CD4-positive, alpha-beta T cell treated with Interleukin-17A for 4 hours (primary cell): ENCODE results near the gene PCLO.
"Not testable (repeated sequence)": the region's sequence is repeated elsewhere in the genome, so short reads cannot be mapped to it uniquely, and the experiment has no call there.

Experiments
- DNase-seq: peaks from one replicate; pipeline ENCODE4 v3.0.0-alpha.2; 2020; ENCODE audit warnings: mixed read lengths

PCLO gene

DNA sequence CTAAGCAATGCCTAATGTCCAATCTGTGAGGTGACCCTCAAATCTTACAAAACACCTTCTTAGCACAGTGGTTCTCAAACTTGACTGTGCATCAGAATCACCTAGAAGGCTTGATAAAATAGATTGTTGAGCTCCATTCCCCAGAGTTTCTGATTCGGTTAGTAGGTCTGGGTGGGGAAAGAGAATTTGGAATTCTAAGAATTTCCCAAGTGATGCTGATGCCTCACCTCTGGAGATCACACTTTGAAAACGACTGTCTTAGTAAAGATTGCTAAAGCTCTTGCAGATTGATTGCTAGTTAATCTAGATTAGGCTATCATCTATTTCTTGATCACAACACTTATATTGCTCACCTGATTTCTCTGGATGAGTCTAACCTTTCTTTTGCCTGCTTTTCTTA, 126.6 kb downstream of the PCLO start:
- DNase-seq: no peak

DNA sequence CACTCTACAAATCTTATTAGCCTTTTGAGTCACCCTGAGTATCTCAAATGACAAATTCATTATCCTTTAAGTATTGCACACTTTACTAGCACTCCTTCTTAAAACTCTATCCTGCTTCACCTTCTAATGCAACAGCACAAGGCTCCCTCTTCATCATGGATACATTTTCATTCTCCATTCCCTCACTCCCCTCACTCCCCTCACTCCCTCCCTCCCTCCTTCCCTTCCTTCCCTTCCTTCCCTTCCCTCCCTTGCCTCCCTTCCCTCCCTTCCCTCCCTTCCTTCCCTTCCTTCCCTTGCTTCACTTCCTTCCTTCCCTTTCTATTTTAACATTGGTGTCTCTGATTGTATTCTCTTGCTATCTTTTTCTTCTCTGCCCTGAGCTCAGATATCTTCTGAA, 130.5 kb downstream of the PCLO start:
- DNase-seq: no peak

DNA sequence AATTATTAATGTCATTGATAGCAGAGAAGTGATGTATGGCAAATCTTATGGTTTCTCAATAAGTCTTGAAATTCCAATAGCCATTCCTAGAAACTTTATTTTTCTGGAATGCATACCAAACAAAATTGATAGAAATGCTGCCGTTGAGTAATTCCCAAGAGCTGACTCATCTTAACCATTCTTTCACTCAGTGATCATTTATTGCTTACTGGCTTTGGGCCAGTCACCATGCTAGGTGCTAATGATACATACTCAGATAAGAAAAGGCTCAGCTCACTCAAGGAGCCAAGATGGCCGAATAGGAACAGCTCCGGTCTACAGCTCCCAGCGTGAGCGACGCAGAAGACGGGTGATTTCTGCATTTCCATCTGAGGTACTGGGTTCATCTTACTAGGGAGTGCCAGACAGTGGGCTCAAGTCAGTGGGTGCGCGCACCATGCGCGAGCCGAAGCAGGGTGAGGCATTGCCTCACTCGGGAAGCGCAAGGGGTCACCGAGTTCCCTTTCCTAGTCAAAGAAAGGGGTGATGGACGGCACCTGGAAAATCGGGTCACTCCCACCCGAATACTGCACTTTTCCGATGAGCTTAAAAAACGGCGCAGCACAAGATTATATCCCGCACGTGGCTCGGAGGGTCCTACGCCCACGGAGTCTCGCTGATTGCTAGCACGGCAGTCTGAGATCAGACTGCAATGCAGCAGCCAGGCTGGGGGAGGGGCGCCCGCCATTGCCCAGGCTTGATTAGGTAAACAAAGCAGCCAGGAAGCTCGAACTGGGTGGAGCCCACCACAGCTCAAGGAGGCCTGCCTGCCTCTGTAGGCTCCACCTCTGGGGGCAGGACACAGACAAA, 138.6 kb downstream of the PCLO start:
- DNase-seq: not testable (repeated sequence)

DNA sequence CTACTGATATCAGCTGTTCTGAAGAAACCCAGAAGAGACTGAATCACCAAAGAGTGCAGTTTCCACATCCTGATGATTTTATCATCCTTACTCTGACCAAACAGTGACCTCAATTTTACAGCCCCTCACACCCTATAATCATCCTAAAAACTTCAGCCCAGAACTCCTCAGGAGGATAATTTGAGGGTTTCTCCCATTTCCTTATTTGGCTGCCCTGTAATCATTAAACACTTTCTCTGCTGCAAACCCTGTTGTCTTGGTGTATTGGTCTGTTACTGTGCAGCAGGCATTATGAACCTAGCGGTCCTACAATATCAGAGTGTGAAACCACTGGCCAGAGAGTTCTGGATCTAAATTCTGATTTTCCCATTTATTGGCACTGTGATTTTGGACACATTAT, 141.7 kb downstream of the PCLO start:
- DNase-seq: no peak

DNA sequence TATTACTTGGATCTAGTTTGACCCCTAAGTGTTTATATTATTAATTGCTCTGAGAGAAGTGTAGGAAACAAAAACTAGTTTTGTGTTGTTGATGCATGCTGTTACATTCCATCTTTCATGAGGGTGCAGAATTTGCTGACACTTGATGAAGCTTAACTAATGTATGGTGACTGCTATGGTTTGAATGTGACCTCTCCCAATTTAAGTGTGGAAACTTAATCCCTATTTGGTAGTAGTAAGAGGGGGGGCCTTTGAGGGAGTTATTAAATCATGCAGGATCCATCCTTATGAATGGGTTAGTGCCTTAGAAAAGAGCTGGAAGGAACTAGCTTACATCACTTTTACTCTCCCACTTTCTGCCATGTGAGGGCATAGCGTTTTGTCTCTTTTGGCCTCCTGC, 142.5 kb downstream of the PCLO start:
- no peak for DNase-seq

DNA sequence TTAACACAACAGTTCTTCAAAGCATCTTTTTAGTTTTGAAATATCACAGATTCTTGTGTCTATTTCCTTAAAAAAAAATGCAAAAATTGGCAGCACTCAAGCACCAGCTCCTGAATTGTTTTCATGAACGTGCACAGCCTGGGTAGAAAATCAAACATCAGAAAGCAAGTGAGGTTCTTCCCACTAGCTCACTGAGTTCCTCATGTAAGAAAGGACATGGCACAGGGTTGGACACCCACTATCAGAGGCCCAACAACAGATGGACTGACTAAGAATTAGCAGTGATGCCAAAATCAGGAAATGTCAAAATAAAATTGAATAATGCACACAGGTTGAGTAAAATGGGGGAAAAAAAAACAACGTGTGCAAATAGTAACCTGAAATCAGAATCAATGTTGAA, 146.8 kb downstream of the PCLO start:
- no peak for DNase-seq

DNA sequence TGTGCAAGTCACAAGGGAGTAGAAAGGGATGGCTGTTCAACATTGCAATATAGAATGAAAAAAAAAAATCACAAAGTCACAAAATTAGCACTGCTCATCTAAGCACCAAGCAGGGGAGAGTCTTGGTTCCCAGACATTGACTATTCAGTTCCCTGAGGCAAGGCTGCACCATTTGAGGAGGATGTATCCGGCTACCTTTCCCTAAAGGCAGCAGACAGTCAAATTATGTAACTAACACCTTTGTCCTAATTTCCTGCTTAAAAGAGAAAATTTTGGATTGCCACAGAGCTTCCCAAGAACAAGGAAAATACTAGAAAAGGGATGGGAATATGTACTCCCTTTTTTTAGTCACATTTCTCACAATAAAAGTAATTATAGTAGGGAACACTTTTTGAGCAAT, 148.1 kb downstream of the PCLO start:
- no peak for DNase-seq

DNA sequence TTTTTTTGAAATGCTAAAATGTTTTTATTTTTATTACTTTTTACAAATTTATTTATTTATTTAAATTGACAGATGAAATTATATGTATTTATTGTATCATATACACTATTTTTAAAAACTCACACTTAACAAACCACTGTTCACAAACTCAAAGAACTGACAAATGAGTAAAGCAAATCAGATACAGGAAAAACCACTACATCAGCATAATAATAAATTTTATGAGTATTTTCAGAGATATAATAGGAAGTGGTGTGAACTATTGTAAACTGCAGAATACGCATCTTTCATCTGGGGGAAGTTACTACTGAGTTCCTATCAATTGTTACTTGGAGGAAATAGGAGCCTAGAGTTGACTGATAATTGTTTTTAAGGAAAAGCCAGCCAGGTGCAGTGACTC, 150.7 kb downstream of the PCLO start:
- DNase-seq: no peak

DNA sequence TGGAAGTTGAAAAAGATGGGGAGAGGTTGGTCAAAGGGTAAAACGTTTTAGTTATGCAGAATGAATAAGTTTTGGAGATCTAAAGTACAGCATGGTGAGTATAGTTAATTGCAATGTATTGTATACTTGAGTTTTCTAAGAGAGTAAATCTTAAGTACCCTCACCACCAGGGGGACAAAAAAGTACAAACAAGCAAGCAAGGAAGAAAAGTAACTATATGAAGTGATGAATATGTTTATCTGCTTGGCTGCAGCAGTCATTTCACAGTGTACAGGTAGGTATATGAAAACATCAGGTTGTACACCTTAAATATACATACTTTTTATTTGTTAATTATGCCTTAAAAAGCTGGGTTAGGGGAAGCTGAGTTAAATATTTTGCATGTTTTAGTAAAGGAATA, 157.3 kb downstream of the PCLO start:
- no peak for DNase-seq

DNA sequence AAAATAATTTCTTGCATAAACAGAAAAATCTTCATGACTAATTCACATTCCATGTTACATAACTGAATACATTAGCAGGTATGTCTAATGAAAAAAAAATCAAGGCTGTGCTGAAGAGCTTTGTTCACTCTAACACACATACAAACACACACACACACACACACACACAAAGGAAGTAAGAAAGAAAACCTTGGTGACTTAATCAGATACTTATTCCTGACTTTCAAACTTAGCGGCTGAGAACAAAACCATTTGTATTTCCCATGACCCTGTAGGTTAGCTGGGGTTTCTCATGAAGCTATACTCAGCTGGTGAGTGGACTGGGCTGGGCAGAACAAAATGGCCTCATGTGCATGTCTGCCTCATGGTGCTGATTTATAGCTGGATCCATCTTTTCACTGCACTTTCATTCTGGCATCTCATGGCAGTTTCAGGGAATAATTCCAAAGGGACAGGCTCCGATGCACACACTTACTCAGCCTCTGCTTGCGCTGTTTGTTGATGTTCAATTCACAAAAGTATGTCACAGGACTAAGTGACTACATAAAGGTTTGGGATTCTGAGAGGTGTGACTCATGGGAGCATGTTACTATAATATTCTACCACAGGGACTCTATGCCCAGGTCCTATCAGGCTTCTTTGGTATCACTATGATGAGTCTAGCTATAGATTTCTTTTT, 161.2 kb downstream of the PCLO start:
- DNase-seq: no peak

DNA sequence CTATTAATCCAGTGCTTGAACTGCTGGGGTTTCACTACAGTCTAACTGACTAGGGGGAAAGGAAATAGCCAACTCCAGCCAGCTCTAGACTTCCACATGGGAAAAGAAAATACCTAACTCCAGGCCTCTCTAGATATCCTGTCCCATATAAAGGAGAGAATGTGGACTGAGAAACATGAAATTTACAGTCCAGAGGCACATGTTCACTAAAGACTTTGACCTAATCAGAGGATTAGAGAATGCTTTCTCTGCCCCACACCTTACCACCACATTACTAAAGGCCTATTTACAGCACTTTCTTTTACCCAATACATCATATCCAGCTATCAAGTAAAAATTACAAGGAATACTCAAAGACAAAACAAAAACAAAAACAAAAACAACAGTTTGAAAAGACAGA, 164.2 kb downstream of the PCLO start:
- no peak for DNase-seq

DNA sequence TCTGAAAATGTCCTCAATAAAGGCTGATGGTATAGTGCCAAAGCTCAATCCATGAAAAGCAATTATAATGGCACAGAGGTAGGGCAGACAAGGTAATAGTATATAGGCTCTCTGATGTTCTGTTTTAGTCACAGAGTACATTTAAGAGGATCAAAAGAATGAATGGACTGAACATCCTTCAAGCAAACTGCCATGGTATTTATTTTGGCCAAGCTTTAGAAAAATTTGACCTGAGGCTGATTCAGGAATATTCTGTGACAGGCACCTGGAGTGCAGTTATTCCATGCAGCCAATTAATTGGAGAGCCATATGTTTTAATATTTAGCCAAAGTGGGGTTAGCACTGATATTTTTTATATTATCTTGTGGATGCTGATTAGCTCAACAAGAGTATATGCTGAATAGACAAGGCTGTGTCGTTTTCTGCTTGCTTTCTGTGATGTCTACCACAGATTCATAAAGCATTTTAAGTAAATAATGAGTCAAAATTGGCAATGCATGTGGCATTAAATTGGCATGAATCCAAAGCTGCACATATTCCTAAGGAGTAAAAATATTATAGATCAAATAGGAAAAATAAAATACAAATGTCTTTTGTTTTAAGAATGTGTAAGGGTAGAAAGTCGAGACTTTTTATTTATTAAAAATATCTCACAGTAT, 177.4 kb downstream of the PCLO start:
- DNase-seq: no peak

DNA sequence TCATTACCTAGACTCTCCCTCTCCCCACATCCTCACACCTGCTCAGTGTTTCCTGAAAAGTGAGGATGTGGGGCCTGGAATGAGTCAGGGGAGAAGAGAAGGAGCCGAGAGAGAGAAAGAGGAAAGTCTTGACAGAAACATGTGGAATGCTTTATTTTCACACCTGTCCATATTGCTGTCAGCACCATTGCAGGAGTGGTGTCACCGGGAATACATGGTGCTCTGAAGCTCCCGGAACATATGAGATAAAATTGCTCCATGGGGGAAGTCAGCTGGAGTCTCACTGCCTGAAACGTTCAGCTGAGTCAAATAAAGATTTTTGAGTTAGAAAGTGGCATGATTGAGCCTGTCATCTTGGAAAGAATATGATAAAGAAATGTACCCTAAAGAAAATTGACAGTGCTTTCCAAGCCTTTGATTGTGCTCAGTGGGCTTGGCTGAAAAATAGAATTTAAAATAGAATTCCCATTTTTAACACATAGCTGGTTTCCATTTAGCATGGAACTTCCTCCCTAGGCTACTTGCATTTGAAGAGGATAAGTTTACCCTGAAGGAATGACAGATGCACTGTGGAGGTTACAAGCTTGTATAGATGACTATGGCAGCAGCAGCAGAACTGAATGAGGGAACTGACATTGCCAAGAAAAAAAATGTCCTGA, 182.4 kb downstream of the PCLO start:
- no peak for DNase-seq

DNA sequence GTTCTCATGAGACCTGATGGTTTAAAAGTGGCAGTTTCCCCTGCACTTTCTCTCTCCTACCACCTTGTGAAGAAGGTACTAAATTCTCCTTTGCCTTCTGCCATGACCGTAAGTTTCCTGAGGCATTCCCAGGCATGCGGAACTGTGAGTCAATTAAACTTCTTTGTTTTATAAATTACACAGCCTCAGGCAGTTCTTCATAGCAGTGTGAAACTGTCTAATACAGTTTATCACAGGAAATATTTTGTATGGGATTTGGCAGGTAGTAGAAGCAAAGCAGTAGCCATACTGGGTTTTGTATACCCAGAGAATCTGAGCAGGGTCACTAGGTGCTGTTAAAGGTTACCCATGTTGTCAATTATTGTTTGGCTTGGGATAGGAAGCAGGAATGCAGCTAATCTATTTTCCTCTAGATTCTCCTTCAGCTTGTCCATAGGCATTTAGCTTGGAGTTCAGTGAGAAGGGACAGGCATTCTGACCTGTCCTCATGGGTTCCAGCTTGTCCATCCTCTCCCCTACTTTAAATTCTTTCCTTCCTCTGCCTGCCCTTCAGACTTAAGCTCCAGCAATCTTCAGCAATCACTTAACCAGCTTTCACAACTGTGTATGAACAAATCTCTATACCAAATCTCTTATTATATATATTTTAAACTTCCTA, 186.7 kb downstream of the PCLO start:
- DNase-seq: no peak

DNA sequence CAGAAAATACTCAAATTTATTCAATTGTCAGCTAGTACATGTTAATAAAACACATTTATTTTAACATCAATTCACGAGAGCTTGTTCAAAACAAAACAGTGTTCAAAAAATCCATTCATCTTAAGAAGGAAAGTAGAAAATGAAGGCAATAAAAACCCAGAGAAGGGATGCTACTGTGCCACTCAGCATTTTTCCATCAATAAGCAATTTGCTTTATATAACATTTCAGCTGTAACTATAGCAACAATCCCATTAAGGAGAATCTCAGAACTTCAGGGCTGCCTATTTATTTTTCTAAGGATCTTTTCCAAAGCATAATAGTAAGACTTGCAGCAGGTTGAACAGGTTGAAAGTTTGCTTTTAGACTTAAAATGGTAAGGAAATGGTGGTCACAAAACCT, 190.5 kb downstream of the PCLO start:
- no peak for DNase-seq

DNA sequence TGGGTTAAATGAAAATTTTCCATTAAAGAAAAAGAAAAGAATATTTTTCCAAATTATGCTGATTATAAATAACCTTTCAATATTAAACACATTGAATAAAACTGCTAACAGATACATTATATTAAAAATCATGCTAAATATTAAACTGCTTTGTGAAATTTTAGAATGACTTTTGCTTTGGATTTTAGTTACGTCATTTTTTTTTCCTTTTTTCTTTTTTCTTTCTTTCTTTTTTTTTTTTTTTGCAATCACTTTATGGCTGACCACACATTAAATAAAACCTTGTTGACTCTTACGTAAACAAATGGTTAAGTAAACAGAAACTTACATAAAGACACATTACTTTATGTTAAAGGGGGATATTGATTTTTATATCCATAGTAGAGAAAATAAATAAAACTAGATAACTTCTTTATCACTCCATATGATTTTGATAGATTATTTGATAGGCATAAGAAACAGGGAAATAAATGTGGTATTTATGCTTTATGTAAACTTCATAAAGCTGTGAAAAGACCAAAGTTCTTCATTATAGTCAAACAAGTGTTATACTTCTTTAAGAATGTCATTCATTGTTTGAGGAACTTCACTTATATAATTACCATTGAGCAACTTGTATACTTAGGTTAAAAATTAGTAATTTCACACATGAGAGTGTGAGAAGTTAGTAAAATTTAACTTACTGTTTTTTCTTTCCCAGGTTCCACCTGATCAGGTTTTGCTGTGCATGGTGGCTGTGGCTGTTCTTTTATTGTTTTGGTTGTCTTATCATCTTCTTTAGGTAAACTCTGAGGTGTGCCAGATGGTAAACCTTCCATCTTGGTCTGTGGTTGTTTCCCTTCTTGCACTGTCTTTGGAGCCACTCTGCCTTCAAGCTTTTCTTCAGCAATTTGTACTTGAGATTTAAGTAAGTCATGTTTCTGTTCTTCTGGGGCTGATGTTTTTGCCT, 197.3 kb downstream of the PCLO start:
- DNase-seq: no peak

DNA sequence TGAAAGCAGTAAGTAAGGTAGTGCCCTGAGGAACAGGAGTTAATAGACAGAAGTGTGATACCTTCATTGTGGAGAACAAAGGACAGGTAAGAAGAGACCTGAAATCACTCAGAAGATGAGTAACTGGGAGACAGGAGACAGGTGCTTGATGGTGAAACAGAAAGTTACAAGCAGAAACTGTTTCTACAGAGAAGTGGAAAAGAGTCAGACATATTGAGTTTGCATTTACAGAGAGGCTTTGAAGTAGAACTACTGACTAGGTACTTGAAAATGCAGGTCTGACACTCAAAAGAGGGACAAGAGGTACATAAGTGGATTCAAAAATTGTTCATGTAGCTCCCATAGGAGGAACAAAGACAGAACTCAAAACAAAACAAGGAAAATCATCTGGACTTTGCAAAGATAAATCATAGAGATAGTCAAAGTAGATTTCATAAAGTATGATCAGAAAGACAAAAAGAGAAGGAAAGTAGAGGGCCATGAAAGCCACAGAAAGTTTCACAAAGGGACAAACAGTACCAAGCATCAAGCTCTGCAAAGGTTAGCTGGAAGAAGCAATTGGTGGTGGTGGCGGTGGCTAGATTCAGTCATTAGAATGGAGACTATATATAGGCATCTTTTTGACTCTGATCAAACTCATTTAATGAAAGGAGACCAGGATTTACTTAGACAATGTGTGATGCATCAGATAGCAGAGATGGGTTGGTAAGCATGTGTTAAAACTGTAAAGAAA, 198.4 kb downstream of the PCLO start:
- DNase-seq: no peak

DNA sequence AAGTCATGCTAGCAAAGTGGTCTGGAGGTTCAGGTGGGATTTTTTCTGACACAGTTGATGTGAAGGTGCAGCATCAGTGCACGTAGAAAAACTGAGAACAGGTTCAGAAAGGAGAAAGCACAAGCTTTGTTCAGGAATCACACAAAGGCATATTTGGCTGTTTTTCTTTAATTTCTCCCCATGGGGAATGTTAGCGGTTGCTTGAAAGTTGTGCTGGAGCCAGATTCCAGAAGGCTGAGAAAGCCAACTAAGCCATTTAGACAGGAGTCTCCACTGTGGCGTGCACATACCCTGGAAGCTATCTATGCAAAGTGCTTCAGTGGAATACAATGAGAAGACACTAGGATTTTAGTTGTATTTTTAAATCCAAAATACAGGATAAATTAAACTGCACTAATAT, 201.4 kb downstream of the PCLO start:
- no peak for DNase-seq

DNA sequence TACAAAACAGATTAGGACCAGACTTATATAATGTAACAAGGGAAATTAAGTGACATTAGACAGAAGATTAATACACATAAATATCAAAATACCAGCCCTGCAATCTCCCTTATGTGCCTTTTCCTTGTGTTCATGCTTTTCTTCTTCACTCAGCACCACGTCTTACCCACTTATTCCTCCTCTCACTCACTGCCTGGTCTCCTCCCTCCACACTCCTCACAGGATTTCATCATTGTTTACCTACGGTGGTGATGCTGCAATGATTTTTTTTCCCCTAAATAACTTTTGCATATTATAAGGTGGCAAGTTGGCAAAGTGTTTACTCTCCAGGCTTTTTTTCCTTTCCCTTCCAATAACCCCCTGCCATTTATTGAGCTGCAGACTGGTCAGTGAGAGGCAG, 203.2 kb downstream of the PCLO start:
- no peak for DNase-seq

DNA sequence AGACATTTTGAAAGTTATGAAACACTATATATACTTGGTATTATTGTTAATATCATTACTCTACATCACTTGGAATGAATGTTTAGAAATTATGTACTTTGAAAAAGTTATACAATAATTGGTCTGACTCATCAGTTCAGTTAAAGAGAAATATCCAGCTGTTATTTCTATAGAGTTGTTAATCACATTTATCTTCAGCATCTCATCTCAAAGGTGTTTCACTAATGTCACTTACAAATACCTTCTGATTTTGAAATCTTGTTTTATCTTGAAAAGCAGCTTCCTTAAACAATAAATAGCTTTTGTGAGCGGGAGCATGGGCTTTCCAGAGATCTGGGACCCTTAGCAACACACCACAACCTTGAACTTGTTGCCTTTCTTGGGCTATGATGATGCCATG, 205.2 kb downstream of the PCLO start:
- no peak for DNase-seq
